ENCODE data around the gene DPP6.

DPP6 gene

GRCh38 chr7:154450451-154450850 lies 398.3 kb downstream of the DPP6 start:
- peak in 2 of 56 donors; percentile 18 to 21 for DNase-seq

GRCh38 chr7:154451480-154452457 lies 399.6 kb downstream of the DPP6 start:
- peak in 22 of 56 donors; percentile 8 to 72 (median 40) for DNase-seq

GRCh38 chr7:154463794-154464193 lies 411.6 kb downstream of the DPP6 start:
- no peak for DNase-seq

- DNase-seq = no peak
These were observed 417.5 kb downstream of the DPP6 start for GRCh38 chr7:154469652-154470051.

- DNase-seq = peak in 1 of 56 donors; percentile 41
These were observed 420.1 kb downstream of the DPP6 start for GRCh38 chr7:154472343-154472742.

DNA sequence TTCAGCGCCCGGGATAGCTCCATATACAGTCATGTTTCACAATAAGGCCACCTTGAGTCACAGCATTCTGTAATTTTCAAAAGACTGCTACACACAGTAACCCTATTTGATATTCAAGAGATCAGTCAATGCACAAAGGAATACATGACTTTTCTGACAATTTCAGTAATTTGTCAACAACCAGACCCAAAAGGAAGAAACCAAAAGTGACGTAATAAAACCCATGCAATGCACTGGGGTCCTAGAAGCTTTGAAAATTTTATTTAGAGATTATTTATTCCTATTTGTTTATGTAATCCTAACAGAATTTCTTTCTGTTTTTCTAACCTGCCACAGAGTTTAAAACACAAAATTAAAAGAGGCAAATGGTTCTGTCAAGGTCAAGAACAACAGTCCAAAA lies 421.2 kb downstream of the DPP6 start:
- DNase-seq = no peak

- peak in 13 of 56 donors; percentile 8 to 56 (median 32) for DNase-seq
These were observed 422.8 kb downstream of the DPP6 start for GRCh38 chr7:154474903-154475520.

DNA sequence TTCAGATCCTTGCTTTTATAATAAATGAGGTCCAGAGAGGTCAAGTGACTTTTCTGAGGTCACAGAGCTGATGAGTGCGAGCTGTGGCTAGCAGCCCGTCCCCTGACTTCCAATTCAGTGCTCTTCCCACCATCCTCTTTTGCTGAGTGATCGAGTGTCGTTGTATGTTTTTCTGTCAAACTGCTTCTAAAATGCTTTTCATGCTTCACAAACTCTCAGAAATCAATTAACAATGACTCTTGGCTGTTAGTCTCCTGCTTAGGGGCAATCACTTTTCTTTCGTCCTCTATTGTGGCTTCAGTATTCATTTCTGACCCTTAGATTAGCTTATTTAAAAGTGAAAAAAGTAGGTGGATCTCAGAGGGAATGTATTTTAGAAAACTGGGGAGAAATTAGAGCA lies 423.7 kb downstream of the DPP6 start:
- DNase-seq = no peak

DNA sequence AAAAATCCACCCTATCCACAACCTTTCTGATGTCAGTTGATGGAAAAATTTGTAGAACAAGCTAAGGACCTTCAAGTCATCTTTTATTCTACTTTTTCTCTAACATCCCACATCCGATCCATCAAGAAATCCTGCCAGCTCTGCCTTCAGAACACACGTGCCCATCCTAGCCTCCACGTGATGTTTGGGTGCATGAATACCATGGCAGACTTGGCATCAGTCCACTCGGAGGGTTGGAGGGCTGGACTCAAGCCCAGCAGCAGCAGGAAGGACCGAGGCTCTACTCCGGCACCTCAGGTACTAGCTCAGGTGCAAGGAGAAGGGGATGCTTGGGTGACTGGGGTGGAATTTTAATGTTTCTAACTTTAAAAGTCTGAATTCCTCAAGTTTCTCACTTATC lies 428.6 kb downstream of the DPP6 start:
- DNase-seq = no peak

DNA sequence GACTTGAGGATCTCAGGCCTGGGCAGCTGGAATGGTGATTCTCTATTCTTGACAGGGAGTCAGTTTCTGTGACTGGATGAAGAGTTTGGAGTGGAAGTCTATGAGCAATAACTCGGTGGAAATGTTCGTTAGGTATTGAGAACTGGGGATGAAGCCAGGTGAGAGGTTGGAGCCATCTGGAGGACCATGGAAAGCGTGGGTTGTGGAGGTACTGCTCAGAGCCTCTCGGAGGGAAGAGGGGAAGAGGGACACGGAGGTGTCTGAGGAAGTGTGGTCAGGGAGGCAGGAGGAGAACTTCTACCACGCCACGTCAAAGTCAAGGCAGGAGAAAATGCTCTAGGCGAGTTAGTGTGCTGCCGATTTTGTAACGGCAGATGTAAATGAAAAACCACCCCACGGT lies 430.7 kb downstream of the DPP6 start:
- DNase-seq = no peak

- DNase-seq = peak in 54 of 56 donors; percentile 9 to 93 (median 74)
These were observed 432.2 kb downstream of the DPP6 start for GRCh38 chr7:154484406-154484805.

DNA sequence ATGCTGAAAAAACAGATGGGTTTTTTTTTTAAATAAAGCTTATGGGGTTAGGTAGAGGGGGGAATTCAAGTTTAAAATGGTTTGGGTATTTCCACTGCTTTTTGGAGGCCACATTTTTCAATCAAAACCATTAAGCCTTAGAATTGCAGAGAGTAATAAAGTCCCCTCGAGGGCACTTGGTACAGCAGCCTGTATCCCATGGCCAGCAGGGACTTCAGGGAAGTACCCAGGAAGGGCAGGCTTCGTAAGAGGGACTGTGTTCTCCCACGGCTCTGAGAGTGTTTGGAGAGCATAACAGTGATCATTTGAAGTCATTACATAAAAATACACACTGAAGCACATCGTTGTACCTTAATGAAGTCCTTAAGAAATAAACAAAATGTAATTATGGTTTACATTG lies 432.7 kb downstream of the DPP6 start:
- DNase-seq = peak in 1 of 56 donors; percentile 21

GRCh38 chr7:154489897-154490296 lies 437.7 kb downstream of the DPP6 start:
- DNase-seq = no peak

DNA sequence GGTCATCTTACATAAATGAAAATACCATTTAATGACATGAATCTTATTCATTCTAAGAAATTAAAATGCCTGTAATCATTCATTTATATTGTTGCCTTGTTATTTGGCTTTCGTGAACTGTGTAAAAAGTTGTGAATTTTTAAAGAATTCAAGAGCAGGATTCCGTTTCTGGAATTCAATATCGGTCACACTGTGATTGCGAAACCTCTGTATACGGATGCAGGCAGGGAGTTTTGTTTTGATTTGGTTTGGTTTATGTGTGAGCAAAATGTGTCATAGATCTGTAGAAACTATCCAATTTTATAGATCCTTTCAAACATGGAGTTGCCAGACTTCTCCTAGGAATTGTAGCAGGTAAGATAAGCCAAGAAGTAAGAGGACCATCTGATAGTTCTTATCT lies 441.4 kb downstream of the DPP6 start:
- DNase-seq = no peak

- no peak for DNase-seq
These were observed 445.6 kb downstream of the DPP6 start for GRCh38 chr7:154497751-154498150.

- DNase-seq = peak in 1 of 56 donors; percentile 8
These were observed 451.9 kb downstream of the DPP6 start for GRCh38 chr7:154503962-154504550.

GRCh38 chr7:154504918-154505317 lies 452.7 kb downstream of the DPP6 start:
- no peak for DNase-seq

- DNase-seq = no peak
These were observed 453.2 kb downstream of the DPP6 start for GRCh38 chr7:154505362-154505761.

GRCh38 chr7:154509192-154509591 lies 457.0 kb downstream of the DPP6 start:
- no peak for DNase-seq

DNA sequence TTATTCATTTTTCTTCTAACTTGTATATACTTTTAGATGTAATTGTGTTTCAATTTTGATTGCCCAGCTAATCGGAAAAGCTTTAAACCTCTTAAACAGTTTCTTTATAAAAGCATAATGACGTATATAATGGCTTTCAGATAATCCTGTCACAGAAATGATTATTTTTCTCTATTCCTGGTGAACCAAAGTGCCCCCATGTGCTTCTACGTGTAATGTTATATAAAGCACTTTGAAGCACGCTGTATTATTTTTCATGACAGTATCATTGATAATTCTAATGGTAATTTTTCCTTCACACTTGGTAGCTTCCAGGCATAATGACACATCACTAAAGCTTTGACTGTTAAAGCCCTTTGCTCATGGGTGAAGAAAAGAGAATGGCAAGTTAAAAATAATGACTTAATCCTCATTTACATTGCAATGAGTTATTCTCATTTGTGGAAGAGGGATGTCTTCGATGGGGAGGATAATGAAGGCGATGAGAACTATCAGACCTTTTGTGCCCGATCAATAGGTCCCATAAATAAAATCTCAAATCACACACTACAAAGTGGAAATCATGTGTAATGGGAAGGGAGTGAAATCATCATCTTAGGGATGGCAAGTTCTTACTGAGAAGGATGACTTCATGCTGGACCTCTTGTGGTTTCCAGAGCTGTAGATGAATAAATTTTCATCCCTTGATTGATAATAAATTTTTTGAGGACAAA lies 460.1 kb downstream of the DPP6 start:
- DNase-seq = no peak

GRCh38 chr7:154517768-154518167 lies 465.6 kb downstream of the DPP6 start:
- DNase-seq = no peak

DNA sequence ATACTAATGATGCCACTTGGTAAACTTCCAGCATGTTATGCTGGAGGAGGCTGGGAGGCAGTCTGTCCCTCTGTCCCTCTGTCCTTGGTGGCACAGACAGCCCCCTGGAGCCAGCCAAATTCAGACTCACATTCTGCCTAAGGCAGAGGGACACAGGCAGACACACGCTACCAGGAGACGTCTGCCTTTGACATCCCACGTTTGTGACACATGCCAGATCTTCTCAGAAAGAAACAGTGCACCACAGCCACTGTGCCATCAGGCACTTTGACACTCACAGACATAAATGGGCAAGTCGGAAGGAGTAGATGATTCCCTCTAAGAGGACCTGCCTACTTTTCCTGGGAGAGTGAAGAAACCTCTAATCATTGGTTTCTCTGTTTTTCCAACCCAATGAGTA lies 467.0 kb downstream of the DPP6 start:
- no peak for DNase-seq
